Embryonic facial prominence (tissue), 1 donor: ENCODE measurements around the gene IFIT3.
A peak's percentile ranks its signal among the peaks of the same experiment; 100 is the strongest.
"Not testable (repeated sequence)": the region's sequence is repeated elsewhere in the genome, so short reads cannot be mapped to it uniquely, and the experiment has no call there.

ENCODE experiments used
- DNase-seq: peaks from one replicate; pipeline ENCODE4 v3.0.0-alpha.2; 2016; ENCODE audit errors: extremely low spot score

Gene IFIT3

GRCh38 chr10:89335226-89335625 lies 7.4 kb downstream of the IFIT3 start:
- no peak for DNase-seq

DNA sequence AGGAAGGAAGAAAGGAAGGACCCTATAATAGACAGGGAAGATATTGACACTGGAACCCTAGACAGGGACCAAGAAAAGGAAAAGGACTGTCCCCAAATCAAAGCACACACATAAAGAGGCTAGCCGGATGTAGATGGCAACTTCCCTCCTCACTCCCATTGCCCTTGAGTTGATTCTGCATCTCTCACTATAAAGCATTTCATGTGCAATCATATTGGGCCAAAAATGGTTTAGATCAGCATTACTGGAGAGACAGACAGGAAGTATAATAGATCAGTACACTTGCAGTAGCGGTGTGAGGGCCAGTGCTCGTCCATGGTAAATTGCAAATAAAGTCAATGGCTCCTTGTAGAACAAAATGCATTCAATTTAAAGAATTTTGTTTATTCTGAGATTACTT lies 8.4 kb downstream of the IFIT3 start:
- no peak for DNase-seq

GRCh38 chr10:89337484-89337883 lies 9.7 kb downstream of the IFIT3 start:
- no peak for DNase-seq

- DNase-seq: no peak
These were observed 10.9 kb downstream of the IFIT3 start for GRCh38 chr10:89338713-89339112.

DNA sequence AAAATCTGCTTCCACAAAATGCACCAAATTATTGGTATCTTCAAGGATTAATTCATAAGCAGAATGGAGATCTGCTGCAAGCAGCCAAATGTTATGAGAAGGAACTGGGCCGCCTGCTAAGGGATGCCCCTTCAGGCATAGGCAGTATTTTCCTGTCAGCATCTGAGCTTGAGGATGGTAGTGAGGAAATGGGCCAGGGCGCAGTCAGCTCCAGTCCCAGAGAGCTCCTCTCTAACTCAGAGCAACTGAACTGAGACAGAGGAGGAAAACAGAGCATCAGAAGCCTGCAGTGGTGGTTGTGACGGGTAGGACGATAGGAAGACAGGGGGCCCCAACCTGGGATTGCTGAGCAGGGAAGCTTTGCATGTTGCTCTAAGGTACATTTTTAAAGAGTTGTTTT lies 12.1 kb downstream of the IFIT3 start:
- no peak for DNase-seq

DNA sequence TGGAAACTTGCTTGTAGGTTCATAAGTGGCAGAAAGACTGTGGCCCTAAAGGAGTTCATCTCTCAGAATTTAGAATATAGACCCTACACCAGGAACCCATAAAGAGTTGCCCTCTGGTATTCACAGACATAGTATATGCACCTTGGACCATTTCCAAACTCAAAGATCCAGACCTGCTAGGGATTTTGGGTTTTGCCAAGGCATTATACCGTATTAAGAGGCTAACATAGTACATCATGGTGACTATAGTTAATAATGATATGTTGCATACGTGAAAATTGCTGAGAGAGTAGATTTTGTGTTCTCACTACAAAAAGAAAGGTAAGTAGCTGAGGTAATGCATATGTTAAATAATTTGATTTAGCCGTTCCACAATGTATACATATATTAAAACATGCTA lies 13.9 kb downstream of the IFIT3 start:
- DNase-seq: no peak

DNA sequence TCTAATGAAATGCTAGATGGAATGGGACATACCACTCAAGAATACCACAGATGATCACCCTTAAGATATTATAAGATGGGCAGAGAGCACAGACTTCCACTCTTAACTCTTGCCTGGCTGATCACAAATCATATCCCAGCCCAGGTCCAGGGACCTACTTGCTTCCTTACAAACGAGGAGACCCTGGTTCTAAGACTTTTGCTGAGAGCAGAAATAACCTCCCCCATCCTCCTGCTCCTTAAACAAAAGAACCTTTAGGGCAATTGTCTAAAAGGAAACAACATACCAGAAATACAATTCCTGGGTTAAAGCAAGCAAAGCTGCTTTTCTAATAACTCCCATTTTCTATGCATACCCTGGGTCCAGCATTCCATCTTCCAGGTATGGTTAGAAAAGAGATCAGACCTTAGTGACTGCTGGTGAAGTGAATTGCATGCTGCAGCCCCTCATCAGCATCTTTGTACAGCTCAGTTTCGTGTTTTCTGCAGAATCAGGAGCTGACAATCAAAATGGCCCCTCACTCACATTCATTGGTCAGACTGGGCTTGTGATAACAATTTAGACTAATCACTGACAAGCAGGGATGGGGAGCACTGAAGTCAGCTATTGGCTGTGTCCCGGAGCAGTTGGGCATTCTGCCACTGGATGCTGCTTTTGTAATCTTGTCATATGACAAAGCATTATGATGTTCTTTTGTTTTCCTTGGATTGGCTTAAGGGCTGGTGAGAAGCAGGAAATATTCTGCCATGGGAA lies 14.6 kb downstream of the IFIT3 start:
- no peak for DNase-seq

DNA sequence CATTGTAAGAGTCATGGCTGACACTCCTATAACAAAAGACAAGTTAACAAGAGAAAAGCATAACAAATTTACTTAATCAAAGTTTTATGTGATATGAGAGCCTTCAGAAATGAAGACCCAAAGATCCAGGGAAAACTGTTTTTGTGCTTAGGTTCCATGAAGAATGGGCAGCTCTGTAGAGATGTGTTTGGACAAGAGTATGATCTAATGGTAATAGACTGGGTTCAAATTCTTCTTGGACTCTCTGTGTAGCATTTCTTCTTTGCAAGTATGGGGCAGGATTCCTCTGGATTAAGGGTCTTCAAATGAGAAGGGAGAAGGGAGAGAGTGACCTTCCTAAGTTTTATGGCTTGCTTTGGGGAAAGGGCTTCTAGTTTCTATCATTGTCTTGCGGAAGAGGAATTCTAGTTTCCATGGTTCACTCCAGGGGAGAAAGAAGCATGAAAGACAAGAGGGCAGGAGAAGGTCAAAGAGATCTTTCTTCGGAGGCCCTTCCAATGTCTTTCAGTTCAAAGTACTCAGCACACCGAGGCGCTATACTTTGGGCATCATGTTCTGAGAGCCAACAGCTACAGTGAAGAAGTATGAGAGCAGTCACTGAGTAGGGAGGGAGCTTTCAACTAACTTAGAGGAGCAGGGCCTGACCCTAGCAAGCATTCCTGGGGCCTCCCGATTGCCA lies 15.4 kb downstream of the IFIT3 start:
- no peak for DNase-seq

DNA sequence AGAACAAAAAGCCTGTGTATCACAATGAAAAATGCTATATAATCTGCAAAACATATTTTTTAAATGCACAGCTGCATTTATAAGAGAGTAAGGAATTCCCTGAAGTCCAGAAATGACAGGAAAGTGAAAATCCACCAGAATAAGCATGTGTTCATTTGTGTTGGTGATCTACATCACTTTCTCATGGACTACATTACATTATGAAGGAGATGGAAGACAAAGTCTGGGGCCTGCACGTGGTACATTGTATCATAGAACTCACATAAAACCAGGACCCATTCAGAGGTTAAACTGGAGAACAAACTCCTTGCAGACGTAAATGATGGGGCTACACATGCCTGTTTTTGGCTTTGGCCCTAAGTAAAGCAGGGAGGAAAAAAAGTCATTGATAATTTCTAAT lies 16.4 kb downstream of the IFIT3 start:
- DNase-seq: no peak

DNA sequence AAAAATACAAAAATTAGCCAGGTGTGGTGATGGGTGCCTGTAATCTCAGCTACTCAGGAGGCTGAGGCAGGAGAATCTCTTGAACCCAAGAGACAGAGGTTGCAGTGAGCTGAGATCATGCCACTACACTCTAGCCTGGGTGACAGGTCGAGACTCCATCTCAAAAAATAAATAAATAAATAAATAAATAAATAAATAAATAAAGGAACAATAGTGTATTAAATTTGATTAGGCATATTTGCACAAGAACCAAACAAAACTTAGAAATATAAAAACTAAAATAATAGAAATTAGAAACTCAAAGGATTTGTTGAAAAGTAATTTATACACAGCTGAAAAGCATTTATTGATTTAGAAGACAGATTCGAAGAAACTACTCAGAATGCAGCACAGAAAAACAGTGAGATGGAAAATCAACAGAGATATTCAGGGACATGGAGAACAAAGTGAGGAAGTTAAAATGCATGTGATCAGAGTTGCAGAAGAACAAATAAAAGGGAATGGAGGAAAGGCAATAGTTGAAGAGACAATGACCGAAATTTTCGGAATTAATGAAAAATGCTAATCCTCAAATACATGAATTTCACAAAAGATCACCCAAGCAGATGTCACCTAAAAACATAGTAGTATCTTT lies 17.7 kb downstream of the IFIT3 start:
- no peak for DNase-seq

GRCh38 chr10:89346405-89347254 lies 18.8 kb downstream of the IFIT3 start:
- DNase-seq: no peak

GRCh38 chr10:89347701-89348457 lies 20.1 kb downstream of the IFIT3 start:
- DNase-seq: no peak

- no peak for DNase-seq
These were observed 20.7 kb downstream of the IFIT3 start for GRCh38 chr10:89348481-89348880.

- no peak for DNase-seq
These were observed 21.2 kb downstream of the IFIT3 start for GRCh38 chr10:89348975-89349374.

- not testable (repeated sequence) for DNase-seq
These were observed 23.0 kb downstream of the IFIT3 start for GRCh38 chr10:89350631-89351315.

DNA sequence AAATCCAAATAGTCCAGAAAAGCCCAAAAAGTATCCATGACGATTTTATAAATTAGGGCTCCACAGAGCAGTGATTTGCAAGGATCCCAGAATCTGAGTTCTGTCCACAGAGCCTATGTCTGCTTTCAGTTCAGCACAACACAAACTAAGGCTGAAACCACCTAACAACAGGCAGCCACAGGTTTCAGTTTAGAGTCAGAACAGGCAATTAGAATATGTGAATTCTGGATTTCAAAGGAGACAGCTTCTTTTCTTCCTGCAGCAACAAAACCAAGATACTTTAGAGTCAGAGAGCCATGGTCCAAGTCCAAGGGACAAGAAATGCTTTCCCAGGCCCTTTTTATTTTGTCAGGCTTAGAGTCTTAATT lies 23.6 kb downstream of the IFIT3 start:
- no peak for DNase-seq

- peak; percentile 52 for DNase-seq
These were observed 24.2 kb downstream of the IFIT3 start for GRCh38 chr10:89351780-89352597.

GRCh38 chr10:89352802-89353201 lies 25.0 kb downstream of the IFIT3 start:
- DNase-seq: no peak

DNA sequence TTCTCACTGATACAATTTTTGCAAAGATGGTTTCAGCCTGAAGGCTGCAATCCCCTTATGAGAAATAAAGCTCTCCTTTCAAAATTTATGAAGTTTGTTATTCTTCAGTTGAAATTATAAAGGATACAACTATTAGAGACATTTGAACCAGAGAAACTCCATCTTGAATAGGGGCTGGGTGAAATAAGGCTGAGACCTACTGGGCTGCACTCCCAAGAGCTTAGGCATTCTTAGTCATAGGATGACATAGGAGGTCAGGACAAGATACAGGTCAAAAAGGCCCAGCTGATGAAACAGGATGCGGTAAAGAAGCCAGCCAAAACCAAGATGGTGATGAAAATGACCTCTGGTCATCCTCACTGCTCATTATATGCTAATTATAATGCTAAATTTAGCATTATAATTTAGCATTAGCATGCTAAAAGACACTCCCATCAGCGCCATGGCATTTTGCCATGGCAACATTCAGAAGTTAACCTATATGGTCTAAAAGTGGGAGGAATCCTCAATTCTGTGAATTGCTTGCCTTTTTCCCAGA lies 27.7 kb downstream of the IFIT3 start:
- no peak for DNase-seq

- DNase-seq: no peak
These were observed 29.3 kb downstream of the IFIT3 start for GRCh38 chr10:89357096-89357495.
